ENCODE data around the gene LPCAT3.

DNA sequence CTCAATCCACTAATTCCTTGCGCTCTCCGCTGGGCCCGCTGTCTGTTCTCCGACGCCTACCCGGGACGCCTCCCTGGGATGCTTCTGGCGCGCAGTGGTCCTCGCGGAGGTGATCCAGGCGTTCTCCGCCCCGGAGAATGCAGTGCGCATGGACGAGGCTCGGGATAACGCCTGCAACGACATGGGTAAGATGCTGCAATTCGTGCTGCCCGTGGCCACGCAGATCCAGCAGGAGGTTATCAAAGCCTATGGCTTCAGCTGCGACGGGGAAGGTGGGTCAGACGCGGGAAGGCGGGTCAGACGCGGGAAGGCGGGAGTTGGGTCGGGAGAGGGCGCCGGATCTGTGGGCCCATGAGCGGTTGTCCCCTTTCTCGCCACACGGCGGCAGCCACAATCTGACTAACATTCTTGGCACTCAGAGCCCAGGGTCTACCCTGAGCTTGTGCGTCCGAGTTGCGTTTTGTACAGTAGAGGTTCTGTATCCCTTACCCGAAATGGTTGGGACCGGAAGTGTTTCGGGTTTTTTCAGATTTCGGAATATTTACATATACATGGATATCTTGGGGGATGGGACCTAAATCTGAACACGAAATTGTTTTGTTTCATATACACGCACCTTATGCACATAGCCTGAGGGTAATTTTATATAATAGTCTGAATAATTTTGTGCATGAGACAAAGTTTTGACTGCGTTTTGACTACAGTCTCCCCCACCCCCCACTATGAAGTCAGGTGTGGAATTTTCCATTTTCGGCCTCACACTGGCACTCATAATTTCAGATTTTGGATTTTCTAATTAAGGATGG lies 73.7 kb downstream of the LPCAT3 start:
- TF ChIP-seq, protein P1, sequence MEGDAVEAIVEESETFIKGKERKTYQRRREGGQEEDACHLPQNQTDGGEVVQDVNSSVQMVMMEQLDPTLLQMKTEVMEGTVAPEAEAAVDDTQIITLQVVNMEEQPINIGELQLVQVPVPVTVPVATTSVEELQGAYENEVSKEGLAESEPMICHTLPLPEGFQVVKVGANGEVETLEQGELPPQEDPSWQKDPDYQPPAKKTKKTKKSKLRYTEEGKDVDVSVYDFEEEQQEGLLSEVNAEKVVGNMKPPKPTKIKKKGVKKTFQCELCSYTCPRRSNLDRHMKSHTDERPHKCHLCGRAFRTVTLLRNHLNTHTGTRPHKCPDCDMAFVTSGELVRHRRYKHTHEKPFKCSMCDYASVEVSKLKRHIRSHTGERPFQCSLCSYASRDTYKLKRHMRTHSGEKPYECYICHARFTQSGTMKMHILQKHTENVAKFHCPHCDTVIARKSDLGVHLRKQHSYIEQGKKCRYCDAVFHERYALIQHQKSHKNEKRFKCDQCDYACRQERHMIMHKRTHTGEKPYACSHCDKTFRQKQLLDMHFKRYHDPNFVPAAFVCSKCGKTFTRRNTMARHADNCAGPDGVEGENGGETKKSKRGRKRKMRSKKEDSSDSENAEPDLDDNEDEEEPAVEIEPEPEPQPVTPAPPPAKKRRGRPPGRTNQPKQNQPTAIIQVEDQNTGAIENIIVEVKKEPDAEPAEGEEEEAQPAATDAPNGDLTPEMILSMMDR (conservative IDR thresholded peaks at IDR 0.05; ENCODE audit: low read depth, low read length): peak; percentile 77
- no peak for TF ChIP-seq EZH2phosphoT487 (IDR thresholded peaks at IDR 0.05; ENCODE audit: borderline replicate concordance, low read length)

All from PC-3 (cell line).